GM18498 (cell line): ENCODE results near the gene SEL1L.
"Not testable (repeated sequence)": the region's sequence is repeated elsewhere in the genome, so short reads cannot be mapped to it uniquely, and the experiment has no call there.

ENCODE experiments used
- ATAC-seq: cut with Tn5 transposase; IDR thresholded peaks from one replicate; pipeline ENCODE4 v1.9.1; 2021; ENCODE audit warnings: mild to moderate bottlenecking, moderate library complexity; ENCODE audit not compliant: unreplicated experiment

Gene SEL1L

DNA sequence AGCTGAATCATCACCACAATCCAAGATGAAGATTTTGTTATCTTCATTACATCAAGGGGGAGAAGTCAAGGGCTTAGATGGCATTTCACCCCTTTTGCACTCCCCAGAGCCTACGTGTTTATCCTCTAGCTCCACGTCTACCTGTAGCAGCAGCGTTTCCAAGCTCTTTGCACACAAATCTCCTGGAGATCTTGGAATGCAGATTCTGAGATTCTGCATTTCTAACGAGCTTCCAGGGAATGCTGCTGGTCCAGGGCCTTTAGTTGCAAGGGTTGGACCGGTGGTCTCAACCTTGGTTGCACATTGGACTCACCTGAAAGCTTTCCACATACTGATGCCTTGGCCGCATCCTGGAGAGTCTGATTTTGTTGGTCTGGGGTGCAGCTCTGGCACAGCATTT lies 84.1 kb downstream of the SEL1L start:
- no peak for ATAC-seq

DNA sequence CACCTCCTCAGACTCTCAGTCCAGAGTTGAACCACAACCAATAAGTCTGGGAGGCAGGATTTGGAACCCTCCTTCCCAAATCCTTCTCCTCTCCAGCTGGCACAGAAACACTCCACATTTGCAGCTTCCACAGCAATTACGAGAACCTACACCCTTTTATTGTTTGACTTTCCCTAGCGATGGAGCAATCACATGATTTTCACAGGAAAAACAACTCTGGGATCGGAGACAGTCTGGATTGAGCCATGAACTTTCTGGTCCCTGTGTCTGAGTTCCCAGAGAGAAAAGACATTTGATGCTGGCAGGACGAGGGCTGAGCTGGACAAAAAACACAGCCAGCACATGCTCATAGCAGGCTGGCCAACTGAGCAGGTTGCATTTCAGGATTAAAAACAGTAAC lies 84.5 kb downstream of the SEL1L start:
- ATAC-seq, result no peak

DNA sequence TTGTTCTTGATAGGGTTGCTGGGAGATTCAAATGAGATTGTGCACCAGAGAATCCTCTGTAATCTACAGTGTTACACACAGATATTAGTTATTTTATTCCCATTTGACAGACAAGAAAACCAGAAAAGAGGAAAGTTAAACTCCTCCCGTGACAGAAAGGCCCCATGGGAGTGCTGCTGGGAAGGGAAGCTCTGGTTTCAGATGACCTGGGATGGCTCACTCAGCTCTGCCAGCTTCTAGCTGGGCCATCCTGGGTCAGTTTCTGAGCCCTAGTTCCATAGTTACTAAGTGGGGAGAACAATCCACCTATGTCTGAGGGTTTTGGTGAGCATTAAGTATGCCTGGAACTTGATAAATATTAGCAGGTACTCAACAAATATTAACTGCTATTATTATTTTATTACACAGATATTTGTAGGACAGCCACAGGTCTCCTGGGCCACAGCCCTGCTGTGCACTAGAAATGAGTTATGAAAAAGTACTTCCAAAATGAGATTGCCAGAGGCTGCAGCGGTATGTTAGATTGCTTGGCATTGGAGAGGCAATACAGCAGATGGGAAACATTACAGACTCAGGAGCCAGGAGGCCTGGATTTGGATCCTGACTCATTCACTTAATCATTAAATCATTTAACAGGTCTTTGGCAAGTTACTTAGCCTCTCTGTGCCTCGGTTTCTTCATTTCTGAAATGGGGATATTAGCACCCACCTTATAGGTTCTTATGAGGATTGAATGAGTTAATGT lies 86.5 kb downstream of the SEL1L start:
- ATAC-seq, result no peak

DNA sequence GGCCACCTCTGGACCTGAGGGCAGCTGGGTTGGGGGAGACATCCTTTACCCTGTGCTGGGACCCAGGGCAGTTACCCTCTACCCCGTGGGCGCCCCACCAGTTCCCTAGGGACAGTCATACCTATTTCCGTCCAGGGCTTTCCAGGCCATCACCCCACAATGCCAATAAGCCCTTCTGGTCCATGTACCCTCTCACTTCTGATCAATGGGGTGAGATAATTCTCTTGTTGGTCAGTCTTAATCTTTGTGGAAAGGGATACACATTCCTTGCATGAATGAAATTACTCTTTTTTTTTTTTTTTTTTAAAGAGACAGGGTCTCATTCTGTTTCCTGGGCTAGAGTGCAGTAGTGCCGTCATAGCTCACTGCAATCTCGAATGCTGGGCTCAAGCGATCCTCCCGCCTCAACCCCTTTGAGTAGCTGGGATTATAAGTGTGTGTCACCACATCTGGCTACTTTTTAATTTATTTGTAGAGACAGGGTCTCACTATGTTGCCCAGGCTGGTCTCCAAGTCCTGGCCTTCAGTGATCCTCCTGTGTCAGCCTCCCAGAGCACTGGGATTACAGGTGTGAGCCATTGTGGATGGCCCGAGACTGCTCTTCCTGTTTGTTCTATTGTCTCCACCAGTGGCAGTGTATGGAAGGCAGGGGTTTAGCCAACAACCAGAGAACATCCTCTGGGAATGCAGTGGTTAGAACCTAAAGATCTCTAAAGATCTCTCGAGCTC lies 87.2 kb downstream of the SEL1L start:
- no peak for ATAC-seq

DNA sequence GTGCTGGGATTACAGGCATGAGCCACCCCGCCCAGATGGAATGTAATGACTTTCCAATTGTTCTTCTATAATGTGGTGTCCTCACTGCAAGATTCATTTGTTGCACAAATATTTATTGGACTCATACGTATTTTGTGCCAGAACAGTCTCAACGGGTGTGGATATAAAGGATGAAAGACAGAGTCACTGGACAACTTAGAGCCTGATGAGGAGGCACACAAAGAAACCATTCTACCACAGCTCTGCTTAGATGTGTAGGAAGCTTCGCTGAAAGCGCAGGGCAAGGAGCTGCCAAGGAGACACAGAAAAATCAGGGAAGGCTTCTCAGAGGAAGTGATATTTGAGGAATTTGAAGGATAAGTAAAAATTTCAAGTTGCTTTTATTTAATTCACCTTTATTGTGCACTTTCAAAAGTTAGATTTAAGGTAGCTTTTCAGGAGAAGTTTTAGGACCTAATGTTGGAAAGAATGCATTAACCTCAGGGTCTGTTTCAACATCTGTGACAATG lies 92.0 kb downstream of the SEL1L start:
- ATAC-seq, result no peak

DNA sequence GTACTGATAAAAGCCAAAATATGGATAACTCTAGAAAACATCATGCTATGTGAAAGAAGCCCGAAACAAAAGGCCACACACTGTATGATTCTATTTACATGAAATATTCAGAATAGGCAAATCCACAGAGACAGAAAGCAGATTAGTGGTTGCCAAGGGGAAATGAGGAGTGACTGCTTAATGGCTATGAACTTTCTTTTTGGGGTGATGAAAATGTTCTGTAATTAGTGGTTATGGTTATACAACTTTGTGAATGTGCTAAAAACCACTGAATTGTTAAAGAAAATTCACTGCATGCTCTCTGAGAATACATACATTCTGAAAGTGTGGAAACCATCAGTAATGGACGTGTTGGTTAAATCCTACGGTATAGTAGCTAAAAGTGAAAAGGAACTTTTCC lies 93.6 kb downstream of the SEL1L start:
- ATAC-seq, result no peak

- no peak for ATAC-seq
These were observed 96.4 kb downstream of the SEL1L start for GRCh38 chr14:81437244-81437643.

DNA sequence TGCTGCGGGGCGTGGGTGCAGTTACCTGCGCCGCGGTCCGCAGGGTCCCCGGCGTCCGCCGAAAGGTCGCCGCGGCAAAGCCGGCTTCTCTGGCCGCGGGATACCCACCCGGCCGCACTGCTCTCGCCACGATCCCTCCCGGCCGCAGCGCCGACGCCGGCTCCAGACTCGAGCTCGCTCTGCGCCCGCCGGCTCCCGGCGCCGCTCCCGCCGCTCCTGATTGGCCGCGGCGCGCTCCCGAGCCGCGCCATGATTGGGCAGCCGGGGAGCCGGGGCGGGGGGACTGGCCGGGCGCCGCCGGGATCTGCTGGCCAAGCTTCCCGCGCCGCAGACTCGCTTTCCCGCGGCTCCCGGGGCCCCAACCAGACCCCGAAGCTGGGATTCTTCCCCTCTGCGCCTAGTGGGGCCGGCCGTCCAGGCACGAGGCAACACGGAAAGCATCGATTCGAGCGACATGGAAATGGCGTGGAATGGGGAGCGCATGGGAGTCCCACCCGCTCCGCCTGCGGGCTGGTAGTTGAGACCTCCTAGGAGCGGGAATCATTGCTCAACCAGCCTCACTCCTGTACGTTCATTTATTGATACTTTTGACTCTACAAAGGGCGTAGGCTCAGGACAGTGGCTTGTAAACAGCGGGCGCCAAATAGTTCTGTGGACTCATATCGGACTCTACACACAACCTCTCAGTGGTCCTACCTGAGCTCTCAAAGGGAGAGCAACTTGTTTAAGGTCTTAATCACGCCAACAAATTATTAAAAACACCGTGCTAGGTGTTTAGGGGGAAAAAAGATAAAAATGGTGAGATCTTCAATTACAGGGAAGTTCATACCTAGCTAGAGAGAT lies 97.1 kb downstream of the SEL1L start:
- ATAC-seq, result peak; percentile 87

DNA sequence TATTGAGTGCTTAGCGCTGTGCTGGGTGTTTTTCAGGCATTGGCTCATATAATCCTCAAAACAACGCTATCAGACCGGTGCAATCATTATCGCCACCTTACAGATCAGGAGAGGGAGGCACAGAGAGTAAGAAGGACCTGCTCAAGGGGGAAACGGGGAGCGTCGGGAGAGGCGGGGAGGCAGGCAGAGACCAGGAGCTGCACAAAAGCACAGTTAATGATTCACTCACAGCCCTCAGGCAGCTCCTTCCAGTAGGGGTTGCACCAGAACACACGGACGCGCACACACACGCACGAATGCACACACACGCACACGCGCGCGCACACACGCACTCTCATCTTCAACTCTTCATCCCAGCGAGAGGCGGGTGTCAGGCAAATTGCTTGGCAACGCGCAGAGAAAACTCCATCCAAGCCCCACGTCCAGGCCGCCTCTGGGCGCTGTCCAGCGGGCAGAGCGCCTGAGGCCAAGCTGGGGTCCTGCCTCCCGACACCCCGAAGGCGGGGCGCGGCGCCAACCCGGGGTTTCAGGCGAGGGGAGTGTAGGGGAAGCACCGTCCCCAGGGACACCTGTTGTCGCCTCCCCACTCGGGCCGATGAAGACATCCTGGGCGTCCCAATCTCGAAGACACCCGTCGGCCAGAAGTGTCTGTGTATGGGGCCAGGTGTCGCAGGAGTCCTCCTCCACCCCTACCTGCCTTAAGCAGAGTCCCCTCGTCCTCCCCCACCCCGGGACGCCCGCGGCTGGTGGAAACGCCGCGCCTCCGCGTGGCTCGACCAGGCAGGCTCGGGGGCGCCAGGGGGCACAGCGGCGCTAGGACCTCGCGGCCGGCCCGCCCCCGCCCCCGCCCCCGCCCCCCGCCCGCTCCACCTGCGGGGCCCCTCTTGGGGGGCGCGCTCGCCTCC lies 98.0 kb downstream of the SEL1L start:
- ATAC-seq, result peak; percentile 37

GRCh38 chr14:81435048-81435390 lies 98.6 kb downstream of the SEL1L start:
- no peak for ATAC-seq

- no peak for ATAC-seq
These were observed 99.4 kb downstream of the SEL1L start for GRCh38 chr14:81434230-81434629.

DNA sequence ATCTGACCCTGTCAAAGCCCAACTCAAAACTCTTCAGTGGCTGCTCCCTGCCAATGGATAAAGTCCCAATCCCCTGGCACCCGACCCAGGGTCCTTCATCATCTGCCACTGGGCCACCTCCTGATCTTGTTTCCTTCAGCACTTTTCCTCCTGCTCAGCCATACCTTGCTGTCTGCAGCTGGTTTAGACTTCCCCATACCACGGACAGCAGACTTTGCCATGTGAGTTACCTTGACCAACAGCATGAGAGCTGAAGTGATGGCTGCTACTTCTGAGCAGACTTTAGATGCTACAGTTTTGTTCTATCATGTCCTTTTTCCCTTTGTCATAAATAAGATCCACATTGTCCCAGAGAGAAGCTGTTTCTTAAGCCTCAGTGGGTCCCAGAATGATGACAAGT lies 100.3 kb downstream of the SEL1L start:
- ATAC-seq, result no peak

- ATAC-seq, result no peak
These were observed 101.4 kb downstream of the SEL1L start for GRCh38 chr14:81432219-81432661.

- ATAC-seq, result no peak
These were observed 103.4 kb downstream of the SEL1L start for GRCh38 chr14:81430235-81430634.

- ATAC-seq, result not testable (repeated sequence)
These were observed 103.9 kb downstream of the SEL1L start for GRCh38 chr14:81429749-81430148.

GRCh38 chr14:81429028-81429427 lies 104.6 kb downstream of the SEL1L start:
- no peak for ATAC-seq

GRCh38 chr14:81427348-81428058 lies 106.2 kb downstream of the SEL1L start:
- ATAC-seq, result no peak

GRCh38 chr14:81423504-81423903 lies 110.1 kb downstream of the SEL1L start:
- ATAC-seq, result no peak
